ENCODE data around the gene PRDM16. TPM values are rescaled to one million over a fixed set of nuclear protein-coding genes. Genes with fewer than 3 reads are reported as not detected.

Gene PRDM16
- total and polyA plus RNA-seq, 2 experiments from 2014 or later: 0.14 to 0.16 TPM

GRCh38 chr1:3081171-3081683 lies 12.2 kb downstream of the PRDM16 start (continued):
- no peak for TF ChIP-seq ZNF462 (CRISPR knock-in tag; IDR thresholded peaks at IDR 0.05)

DNA sequence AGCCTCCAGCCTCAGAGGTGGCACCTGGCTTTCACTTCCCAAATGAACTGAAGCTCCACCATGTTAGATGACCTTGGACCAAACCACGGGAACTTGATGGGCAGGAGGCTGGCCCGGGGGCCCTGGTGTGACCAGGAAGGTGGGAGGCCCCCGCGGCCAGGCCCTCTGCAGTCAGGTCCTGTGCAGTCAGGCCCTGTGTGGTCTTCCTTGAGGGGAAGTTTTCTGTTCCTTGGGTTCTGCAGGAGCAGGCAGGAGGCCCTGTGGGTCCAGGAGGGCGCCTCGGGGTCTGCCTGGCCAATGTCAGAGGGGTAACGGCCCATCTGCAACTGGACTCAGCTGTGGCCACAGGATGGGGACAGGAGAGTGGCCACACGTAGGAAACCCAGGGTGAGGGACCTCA lies 13.0 kb downstream of the PRDM16 start:
- Mint-ChIP-seq H3K4me3 (no peak overlapping the region), H3K4me1 (peaks cover 8% of the 10 kb centered on the region), H3K27ac (no peak overlapping the region), H3K36me3 (ENCODE audit: low read depth) (no peaks in the 10 kb centered on the region), H3K9me3 (no peaks in the 10 kb centered on the region), H3K27me3 (ENCODE audit: insufficient read depth, low read depth, poor library complexity) (peaks cover 3% of the 10 kb centered on the region)
- no peaks in the 10 kb centered on the region for H3K4me1 ChIP-seq (ENCODE audit: insufficient read depth)
- no peaks in the 10 kb centered on the region for H4K20me1 ChIP-seq (replicated peaks; ENCODE audit: insufficient read depth)
- H3K27ac ChIP-seq (ENCODE audit: low read depth): no peak overlapping the region
- no peaks in the 10 kb centered on the region for H3K27me3 ChIP-seq (ENCODE audit: insufficient read depth)
- no peaks in the 10 kb centered on the region for H3K79me2 ChIP-seq (replicated peaks; ENCODE audit: insufficient read depth)
- no peak overlapping the region for H3K4me2 ChIP-seq
- no peaks in the 10 kb centered on the region for H3K36me3 ChIP-seq (ENCODE audit: insufficient read depth)
- no peaks in the 10 kb centered on the region for H3K9me2 ChIP-seq (ENCODE audit: insufficient read depth)
- no peak overlapping the region for H2AFZ ChIP-seq
- no peak overlapping the region for H3K4me3 ChIP-seq
- DNase-seq (ENCODE audit: low spot score) (no peak), ATAC-seq (no peak)
- no peaks in the 10 kb centered on the region for H3F3A ChIP-seq (replicated peaks; ENCODE audit: low read depth)
- no peak for TF ChIP-seq NANOG (IDR thresholded peaks at IDR 0.05; ENCODE audit: borderline replicate concordance)
- TF ChIP-seq ZNF462 (CRISPR knock-in tag; IDR thresholded peaks at IDR 0.05): no peak
- TF ChIP-seq STAT1 (IDR thresholded peaks at IDR 0.05; ENCODE audit: unreplicated experiment): no peak
- no peak for TF ChIP-seq CREB1 (CRISPR knock-in tag; IDR thresholded peaks at IDR 0.05; ENCODE audit: low read depth)
- TF ChIP-seq CTCF (conservative IDR thresholded peaks at IDR 0.05; ENCODE audit: low read depth in 2 of 2): no peak
- no peak for TF ChIP-seq POLR2AphosphoS5 (IDR thresholded peaks at IDR 0.05; ENCODE audit: low read depth)

Data from GM23338 (cell line).